HG03442 (cell line): ENCODE results near the gene TEDDM1.
A peak's percentile ranks its signal among the peaks of the same experiment; 100 is the strongest.
"Not testable (repeated sequence)": the region's sequence is repeated elsewhere in the genome, so short reads cannot be mapped to it uniquely, and the experiment has no call there.

Experiments used
- ATAC-seq: cut with Tn5 transposase; IDR thresholded peaks from one replicate; pipeline ENCODE4 v1.9.1; 2021; ENCODE audit warnings: mild to moderate bottlenecking, moderate library complexity; ENCODE audit not compliant: unreplicated experiment

Gene TEDDM1

DNA sequence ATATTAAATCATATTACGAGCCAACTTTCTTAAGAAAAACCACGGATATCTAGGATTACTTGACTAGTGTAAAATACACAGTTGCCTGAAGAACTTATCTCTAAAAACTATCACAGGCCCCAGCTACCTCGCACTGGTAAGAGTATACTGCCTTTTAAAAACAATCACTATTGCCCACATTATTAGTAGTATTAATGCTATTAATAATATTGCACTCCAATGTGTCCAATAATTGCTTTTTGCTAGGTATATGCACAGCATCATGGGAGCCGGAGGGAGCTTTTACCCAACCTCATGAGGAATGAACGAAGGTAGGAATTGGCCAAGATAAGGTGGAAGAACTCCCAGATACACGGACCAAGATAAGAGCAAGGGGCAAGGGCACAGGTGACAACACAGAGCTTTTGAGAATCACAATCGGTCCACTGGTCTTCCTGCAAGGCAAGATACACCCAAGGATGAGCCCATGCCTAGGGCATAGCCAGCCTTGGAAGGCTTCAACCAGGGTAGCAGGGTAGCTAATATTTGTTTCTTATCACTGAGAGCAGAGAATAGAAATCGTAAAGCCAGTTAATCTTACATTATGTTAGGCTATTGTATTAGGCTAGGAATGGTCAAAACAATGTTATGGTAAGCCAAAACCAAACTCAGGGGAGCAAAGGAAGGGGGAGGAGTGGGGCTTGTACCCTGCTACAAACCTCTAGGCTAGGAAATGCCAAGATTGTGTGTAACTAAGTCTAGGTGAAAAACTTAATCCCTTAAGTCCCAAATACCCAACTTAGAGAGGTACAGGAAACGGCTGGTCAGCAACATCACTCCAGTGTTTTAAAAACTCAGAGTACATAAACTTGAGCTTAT is 18.3 kb downstream of the TEDDM1 start:
- ATAC-seq: no peak

DNA sequence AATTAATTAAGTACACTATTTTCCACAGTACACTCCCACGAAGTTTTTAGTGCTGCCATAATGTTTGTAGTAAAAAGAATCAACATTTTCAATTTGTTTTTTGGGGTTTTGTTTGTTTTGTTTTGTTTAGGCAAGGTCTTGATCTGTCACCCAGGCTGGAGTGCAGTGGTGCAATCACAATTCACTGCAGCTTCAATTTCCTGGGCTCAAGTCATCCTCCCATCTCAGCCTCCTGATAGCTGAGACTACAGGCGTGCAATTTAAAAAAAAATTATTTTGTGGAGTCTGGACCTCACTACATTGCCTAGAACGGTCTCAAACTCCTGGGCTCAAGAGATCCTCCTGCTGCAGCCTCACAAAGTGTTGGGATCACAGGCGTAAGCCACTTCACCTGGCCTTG is 20.3 kb downstream of the TEDDM1 start:
- ATAC-seq: no peak

DNA sequence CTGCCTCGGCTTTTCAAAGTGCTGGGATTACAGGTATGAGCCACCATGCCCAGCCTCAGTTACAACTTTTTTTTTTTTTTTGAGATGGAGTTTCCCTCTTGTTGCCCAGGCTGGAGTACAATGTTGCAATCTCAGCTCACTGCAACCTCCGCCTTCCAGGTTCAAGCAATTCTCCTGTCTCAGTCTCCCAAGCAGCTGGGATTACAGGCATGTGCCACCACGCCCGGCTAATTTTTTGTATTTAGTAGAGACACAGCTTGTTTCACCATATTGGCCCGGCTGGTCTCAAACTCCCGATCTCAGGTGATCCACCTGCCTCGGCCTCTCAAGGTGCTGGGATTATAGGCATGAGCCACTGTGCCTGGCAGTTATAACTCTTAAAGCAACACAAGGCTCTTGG is 20.7 kb downstream of the TEDDM1 start:
- not testable (repeated sequence) for ATAC-seq

DNA sequence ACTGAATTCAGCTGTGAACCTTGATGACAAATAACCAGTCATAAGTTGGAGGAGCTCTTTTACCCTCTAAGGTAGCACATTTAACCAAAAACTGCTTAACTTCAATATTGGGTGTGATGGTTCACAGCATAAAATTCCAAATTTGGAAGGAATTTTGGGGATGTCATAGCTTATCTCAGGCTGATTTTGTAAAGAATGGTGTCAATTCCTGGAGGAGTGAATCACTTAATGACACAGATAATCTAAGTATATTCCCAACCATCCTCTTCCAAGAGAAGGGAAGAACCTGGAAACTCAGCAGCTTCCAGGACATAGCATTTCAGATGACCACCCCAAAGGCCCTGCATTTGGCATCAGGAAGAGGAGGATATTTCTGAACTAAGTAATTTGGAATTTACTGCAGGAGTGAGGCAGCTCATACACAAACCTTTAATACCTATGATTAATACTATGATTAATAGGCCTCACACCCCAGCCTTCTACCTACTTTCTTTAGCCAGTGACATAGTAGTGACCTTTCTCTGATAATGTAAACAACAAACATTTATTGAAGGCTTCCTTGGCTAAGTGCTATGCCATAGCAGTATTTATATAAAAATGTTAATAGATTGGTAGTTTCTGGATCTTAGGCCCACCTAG is 23.4 kb downstream of the TEDDM1 start:
- ATAC-seq: no peak

DNA sequence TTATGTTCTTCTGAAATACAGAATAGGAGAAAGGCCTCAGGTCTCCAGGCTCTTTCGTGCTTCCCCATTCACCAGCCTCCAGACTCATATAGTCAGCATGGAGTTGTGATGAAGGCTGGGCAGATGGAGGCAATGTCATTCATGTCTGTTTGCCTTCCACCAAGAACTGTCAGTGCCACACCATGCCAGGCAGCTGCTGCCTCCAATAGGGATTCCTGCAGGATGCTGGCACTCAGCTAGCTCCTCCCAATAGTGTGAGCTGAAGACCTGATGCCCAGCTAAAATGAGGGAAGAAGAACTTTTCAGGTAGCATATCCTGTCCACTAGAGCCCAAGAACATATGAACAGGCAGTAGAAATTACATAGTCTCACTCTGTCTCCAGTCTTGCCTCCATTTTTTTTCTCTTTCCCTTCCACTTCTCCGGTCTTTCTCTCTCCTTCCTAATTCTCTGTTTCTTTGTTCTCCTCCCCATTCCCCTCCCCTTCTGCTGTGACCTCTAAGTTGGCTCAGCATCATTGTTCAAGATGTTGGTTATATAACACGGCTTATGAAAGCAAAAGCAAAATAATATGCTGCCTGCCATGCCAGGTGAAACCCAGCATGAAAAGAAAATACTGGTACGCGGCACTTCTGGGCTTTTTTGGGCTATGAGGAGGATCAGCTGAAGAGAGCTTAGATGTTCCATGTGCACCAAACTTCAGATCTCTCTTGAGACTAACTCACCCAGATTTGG is 26.2 kb downstream of the TEDDM1 start:
- no peak for ATAC-seq

DNA sequence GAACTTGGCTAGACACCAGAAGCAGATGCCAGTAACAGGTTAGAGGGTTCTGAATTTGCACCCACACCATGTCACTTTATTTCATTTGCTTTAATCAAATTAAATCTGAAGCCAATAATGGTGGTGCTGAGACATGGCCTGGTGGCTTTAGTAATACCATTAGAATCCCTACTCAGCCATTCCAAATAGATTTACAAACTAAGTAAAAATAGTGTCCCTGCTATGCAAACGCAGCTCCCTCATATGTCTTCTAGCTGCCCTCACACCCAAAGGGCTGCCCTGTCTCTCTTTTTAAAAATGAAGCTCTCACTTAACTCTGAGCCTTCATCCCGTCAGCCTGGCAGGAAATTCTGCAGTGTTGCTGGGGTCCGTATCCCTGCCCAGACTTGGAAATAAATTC is 29.9 kb downstream of the TEDDM1 start:
- ATAC-seq: no peak

DNA sequence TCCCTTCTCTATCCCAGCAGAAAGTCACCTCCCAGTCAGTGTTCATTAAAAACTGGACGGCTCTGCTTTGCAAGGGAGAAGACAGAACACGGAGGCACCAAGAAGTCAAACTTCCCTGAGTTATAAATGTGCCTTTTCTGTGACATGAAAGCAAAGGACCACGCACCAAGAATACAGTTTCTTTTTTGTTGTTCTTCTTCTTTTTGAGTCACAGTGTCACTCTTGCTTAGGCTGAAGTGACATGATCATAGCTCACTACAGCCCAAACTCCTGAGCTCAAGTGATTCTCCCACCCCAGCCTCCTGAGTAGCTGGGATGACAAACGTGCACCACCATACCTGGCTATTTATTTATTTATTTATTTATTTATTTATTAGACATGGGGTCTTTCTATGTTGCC is 31.6 kb downstream of the TEDDM1 start:
- ATAC-seq: peak; percentile 47

DNA sequence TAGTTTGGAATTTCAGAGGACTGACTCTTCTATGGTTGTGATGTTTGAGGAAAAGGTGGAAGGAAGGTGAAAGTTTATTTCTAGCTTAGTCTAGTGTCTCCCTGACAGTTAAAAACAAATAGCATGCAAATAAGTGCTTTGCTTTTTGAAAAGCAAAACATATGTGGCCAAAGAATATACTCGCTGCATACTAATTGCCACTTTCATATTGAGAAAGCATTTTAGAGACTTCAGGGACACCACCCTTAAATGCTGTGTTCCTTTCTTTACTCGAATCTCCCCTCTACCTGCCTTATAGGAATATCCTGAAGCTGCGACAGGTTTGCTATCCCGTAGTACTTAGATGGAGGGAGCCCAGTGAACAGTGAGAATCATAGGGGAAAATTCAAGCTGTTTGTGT is 32.1 kb downstream of the TEDDM1 start:
- ATAC-seq: no peak

DNA sequence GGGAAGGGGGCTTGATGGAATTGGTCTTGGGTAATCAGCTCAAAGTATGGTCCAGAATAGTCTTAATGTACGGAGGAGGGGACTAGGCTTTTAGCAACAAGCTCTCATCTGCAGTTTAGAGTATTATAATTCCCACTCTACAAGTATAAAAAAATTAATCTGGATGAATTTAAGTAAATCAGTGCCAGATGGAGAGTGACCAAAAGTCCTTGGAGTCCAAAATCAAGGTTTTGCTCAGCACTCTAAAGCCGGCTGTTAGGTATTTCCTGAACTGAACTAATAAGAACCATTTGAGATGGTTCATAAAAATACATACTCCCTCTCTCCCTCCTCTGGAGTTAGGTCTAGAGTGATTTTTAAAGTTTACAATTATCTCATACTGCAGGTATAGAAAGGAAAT is 32.5 kb downstream of the TEDDM1 start:
- ATAC-seq: no peak

DNA sequence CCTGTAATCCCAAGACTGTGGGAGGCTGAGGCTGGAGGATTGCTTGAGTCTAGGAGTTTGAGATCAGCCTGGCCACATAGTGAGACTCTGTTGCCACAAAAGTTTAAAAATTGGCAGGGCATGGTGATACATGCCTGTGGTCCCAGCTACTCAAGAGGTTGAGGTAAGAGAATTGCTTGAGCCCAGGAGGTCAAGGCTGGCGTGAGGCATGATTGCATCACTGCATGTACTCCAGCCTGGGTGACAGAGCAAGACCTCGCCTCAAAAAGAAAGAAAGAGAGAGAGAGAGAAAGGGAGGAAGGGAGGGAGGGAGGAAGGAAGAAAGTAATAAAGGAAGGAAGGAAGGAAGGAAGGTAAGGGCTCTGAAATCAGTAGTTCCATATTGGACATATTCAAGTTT is 33.9 kb downstream of the TEDDM1 start:
- ATAC-seq: no peak

DNA sequence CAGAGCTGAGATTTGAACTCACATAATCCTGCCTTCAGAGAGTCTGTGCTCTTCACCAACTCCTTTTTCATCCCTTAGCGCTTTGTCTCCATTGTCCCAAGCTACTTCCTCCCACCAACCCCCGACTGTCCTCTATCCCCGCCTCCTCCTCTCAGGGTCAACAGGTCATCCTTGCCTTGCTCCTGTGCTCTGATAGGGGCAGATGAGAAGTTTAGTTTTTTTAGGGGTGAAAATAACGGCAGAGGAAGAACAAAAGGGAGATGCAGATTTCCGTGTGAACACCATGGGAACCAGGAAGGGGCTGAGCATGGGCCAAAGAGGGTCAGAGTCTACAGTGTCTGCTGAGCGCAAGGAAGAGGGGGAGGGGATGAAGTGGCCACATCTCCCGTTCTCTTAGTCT is 40.8 kb downstream of the TEDDM1 start:
- ATAC-seq: no peak

DNA sequence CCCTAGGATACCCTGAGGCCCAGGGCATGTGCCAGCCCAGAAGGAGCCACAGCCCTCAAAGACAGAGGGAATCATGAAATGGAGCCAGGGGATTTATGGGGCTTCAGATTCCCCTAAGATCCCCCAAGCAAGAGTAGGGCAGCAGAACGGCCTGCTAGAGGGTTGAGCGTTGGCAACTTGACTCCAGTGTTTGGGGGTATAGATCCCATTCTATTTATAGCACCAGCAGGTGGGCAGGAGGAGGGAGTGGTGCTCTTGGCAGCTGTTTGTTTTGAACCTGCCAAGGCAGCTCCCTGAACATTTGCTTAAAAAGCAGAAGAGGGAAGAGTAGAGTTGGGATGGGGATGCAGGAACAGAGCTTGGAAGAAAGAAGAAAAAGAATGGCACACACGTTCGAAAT is 42.6 kb downstream of the TEDDM1 start:
- ATAC-seq: no peak

DNA sequence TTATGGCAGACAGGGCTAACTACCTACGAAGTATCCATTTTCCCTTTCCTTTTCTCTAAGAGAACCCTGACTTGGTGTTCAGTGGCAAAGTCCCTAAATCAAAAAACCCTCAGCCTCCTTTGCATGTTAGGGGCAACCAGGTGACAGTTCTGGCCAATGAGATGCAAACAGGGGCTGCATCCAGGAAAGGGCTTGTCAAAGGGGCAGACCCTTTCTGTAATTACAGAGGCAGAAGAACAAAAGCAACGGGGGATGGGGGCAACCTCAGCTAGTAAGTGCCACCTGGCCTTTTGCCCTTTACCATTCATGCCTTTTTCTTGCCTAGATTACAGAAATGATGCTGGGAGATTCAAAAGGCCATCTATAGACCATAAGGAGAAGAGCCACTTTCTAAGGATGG is 43.3 kb downstream of the TEDDM1 start:
- ATAC-seq: no peak

DNA sequence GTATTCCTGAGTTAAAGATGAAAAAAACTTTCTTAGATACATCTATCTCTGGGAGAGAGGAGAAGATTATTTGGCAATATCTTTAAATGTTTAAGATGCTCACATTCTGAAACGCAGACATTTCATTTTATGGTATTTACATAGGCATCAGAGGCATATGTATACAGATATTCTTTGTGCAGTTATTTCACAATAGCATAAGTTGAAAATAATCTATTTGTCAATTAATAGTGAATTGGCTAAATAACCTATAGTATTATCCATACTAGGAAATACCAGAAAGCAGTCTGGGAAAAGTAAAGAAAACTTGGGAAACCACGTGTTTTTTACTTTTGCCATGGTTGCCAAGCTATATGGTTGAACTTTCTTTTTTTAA is 44.8 kb downstream of the TEDDM1 start:
- no peak for ATAC-seq

DNA sequence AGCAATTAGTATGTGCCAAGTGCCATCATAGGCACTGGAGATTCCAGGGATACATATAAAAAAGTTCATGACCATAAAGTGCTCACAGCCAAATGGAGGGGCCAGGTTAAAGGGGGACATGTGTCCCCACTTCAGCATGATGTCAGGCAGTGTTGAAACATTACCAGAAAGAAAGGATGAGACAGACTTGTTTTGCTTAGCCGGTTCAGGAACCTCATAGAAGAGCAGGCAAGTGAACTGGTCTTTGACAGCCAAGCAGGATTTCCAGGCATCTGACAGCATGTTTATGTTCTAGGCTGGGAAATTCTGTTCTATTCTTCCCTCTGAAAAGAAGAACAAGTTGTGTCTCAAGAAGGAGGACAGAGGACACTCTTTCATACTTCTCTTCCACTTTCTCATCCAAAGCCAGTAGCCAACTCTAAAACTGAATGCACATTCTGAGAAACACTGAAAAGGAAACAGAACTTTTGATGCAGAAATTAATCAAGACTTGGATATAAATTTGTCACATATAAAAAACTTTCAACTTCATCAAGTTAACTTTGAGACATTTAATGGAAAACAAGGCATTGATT is 48.6 kb downstream of the TEDDM1 start:
- no peak for ATAC-seq

DNA sequence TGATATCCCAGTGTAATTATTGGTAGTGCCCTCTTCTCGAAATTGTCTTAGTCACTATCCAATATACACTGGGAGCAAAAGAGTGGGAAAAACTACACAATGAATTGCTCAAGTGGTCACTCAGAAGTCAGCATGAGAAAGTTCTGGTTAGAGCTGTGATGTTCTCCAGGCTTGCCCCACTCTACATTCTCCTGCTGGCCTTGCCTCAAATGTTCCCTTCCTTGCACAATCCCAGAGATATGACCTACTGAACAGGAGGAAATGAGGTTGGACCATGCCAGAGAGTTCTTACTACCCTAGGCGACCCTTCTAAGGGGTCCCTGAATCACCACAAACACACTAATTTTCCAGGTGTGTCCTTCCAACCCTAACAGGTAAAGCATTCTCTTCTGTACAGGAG is 49.6 kb downstream of the TEDDM1 start:
- ATAC-seq: no peak

DNA sequence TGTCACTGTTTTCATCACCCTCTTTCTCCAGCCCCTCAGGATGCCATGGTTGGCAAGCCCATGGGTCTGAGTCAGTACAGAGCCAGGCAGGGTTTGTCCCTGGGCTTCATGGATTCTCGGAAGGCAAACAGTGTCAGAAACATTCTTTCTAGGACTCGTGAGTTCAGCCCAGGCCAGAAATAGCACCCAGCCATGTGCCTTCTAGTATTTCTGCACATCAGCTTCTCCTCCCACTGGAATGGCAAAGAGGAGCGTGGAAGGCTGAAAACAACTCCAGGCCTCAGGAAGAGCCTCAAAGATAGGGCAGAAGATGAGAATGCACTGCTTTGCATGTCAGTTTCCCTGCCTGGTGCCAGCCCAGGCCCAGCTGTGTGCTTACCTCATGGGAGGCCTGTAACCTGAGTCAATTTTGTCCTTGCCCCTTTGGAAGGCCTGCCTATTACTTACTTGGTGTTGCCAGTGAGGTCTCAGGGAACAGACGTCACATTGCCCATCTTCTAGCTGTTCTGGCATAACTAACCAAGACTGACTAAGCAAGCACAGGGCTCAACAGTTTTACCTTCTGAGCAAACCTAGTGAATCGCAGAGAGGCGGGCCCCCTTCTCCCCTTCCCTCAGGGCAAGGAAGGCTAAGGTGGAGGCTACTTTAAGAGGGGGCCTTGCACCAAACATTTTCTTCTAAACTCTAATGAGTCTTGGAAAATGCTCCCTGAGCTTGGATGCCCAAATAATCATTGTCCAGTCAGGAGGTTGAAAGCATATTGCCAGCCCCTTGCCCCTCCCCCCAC is 51.3 kb downstream of the TEDDM1 start:
- no peak for ATAC-seq
